Memory B cell (primary cell): ENCODE measurements around the gene MAPK14.
A peak's percentile ranks its signal among the peaks of the same experiment; 100 is the strongest.
"Not testable (repeated sequence)": the region's sequence is repeated elsewhere in the genome, so short reads cannot be mapped to it uniquely, and the experiment has no call there.

Source experiments
- ATAC-seq: fragments of 150-1000 bp; cut with Tn5 transposase; 2 replicates; pipeline ENCODE4 v1.10.0; 2021; ENCODE audit warnings: low read depth, mild to moderate bottlenecking, moderate library complexity
- DNase-seq, 2 donors: peaks; one replicate each; pipeline ENCODE4 v3.0.0; 2022; ENCODE audit warnings: low spot score in 2 of 2
- H3K27ac Mint-ChIP-seq: one replicate; pipeline ENCODE4 v1.8.0; 2022; ENCODE audit warnings: mild to moderate bottlenecking, moderate library complexity, mixed read lengths
- H3K27me3 Mint-ChIP-seq: one replicate; pipeline ENCODE4 v1.8.0; 2022; ENCODE audit warnings: mixed read lengths
- H3K36me3 Mint-ChIP-seq: one replicate; pipeline ENCODE4 v1.8.0; 2022; ENCODE audit warnings: mild to moderate bottlenecking, mixed read lengths
- H3K4me1 Mint-ChIP-seq: one replicate; pipeline ENCODE4 v1.8.0; 2022; ENCODE audit warnings: mixed read lengths
- H3K4me3 Mint-ChIP-seq: one replicate; pipeline ENCODE4 v1.8.0; 2022; ENCODE audit warnings: mild to moderate bottlenecking, moderate library complexity, mixed read lengths
- H3K9me3 Mint-ChIP-seq: one replicate; pipeline ENCODE4 v1.8.0; 2022; ENCODE audit warnings: mixed read lengths

The MAPK14 gene

GRCh38 chr6:36068586-36068985 lies 41.0 kb downstream of the MAPK14 start:
- DNase-seq: no peak
- H3K36me3 Mint-ChIP-seq: peaks cover 15% of the 10 kb centered on the region
- no peaks in the 10 kb centered on the region for H3K27me3 Mint-ChIP-seq
- H3K4me3 Mint-ChIP-seq: no peak overlapping the region
- no peak overlapping the region for H3K27ac Mint-ChIP-seq
- peaks cover 26% of the 10 kb centered on the region for H3K4me1 Mint-ChIP-seq
- no peaks in the 10 kb centered on the region for H3K9me3 Mint-ChIP-seq
- no peak for ATAC-seq

GRCh38 chr6:36069573-36069972 lies 42.0 kb downstream of the MAPK14 start:
- no peak for ATAC-seq
- Mint-ChIP-seq H3K36me3 (peaks cover 15% of the 10 kb centered on the region), H3K9me3 (no peaks in the 10 kb centered on the region)

GRCh38 chr6:36070252-36070651 lies 42.6 kb downstream of the MAPK14 start:
- peaks cover 22% of the 10 kb centered on the region for H3K4me1 Mint-ChIP-seq
- no peak overlapping the region for H3K27ac Mint-ChIP-seq

More at GRCh38 chr6:36069573-36069972, 42.0 kb downstream of the MAPK14 start:
- DNase-seq: no peak
- Mint-ChIP-seq H3K4me3 (no peak overlapping the region), H3K27ac (peak overlapping the region; percentile 15), H3K27me3 (no peaks in the 10 kb centered on the region), H3K4me1 (peaks cover 26% of the 10 kb centered on the region)

GRCh38 chr6:36071281-36071680 lies 43.7 kb downstream of the MAPK14 start:
- Mint-ChIP-seq H3K9me3 (no peaks in the 10 kb centered on the region), H3K4me1 (peaks cover 21% of the 10 kb centered on the region), H3K4me3 (no peak overlapping the region), H3K36me3 (peaks cover 12% of the 10 kb centered on the region), H3K27ac (no peak overlapping the region), H3K27me3 (no peaks in the 10 kb centered on the region)
- ATAC-seq (no peak), DNase-seq (no peak)

More at GRCh38 chr6:36070252-36070651, 42.6 kb downstream of the MAPK14 start:
- no peak for DNase-seq
- Mint-ChIP-seq H3K36me3 (peaks cover 12% of the 10 kb centered on the region), H3K27me3 (no peaks in the 10 kb centered on the region), H3K9me3 (no peaks in the 10 kb centered on the region), H3K4me3 (no peak overlapping the region)
- ATAC-seq: no peak

- Mint-ChIP-seq H3K27me3 (no peaks in the 10 kb centered on the region), H3K9me3 (no peaks in the 10 kb centered on the region), H3K4me1 (peaks cover 17% of the 10 kb centered on the region), H3K4me3 (no peak overlapping the region), H3K36me3 (peaks cover 8% of the 10 kb centered on the region), H3K27ac (no peak overlapping the region)
- no peak for DNase-seq
- ATAC-seq: no peak
Measured at GRCh38 chr6:36071714-36072113, 44.1 kb downstream of the MAPK14 start.

GRCh38 chr6:36072681-36073080 lies 45.1 kb downstream of the MAPK14 start:
- ATAC-seq: no peak
- DNase-seq: no peak
- H3K36me3 Mint-ChIP-seq: peaks cover 10% of the 10 kb centered on the region
- H3K9me3 Mint-ChIP-seq: no peaks in the 10 kb centered on the region
- no peak overlapping the region for H3K27ac Mint-ChIP-seq
- H3K27me3 Mint-ChIP-seq: no peaks in the 10 kb centered on the region
- peaks cover 15% of the 10 kb centered on the region for H3K4me1 Mint-ChIP-seq
- H3K4me3 Mint-ChIP-seq: no peak overlapping the region

- Mint-ChIP-seq H3K36me3 (peaks cover 5% of the 10 kb centered on the region), H3K9me3 (no peaks in the 10 kb centered on the region), H3K4me1 (peaks cover 8% of the 10 kb centered on the region), H3K27ac (no peak overlapping the region), H3K4me3 (no peak overlapping the region), H3K27me3 (no peaks in the 10 kb centered on the region)
- ATAC-seq (no peak), DNase-seq (no peak)
Measured at GRCh38 chr6:36073587-36073986, 46.0 kb downstream of the MAPK14 start.

- H3K27me3 Mint-ChIP-seq: no peaks in the 10 kb centered on the region
- ATAC-seq (no peak), DNase-seq (peak in 1 of 2 donors; percentile 13)
- no peaks in the 10 kb centered on the region for H3K9me3 Mint-ChIP-seq
- peaks cover 13% of the 10 kb centered on the region for H3K36me3 Mint-ChIP-seq
- H3K4me1 Mint-ChIP-seq: peaks cover 8% of the 10 kb centered on the region
- H3K4me3 Mint-ChIP-seq: no peak overlapping the region
- H3K27ac Mint-ChIP-seq: peak overlapping the region; percentile 10
Measured at GRCh38 chr6:36075656-36076055, 48.0 kb downstream of the MAPK14 start.

GRCh38 chr6:36076178-36077063 lies 48.8 kb downstream of the MAPK14 start:
- ATAC-seq (no peak), DNase-seq (no peak)
- peaks cover 21% of the 10 kb centered on the region for H3K36me3 Mint-ChIP-seq
- H3K9me3 Mint-ChIP-seq: no peaks in the 10 kb centered on the region
- H3K4me3 Mint-ChIP-seq: no peak overlapping the region
- H3K27me3 Mint-ChIP-seq: no peaks in the 10 kb centered on the region
- H3K4me1 Mint-ChIP-seq: peaks cover 10% of the 10 kb centered on the region
- H3K27ac Mint-ChIP-seq: no peak overlapping the region

- ATAC-seq: no peak
- DNase-seq: no peak
- no peak overlapping the region for H3K27ac Mint-ChIP-seq
- peaks cover 35% of the 10 kb centered on the region for H3K36me3 Mint-ChIP-seq
- no peak overlapping the region for H3K4me3 Mint-ChIP-seq
- no peaks in the 10 kb centered on the region for H3K27me3 Mint-ChIP-seq
- H3K4me1 Mint-ChIP-seq: peaks cover 8% of the 10 kb centered on the region
- H3K9me3 Mint-ChIP-seq: no peaks in the 10 kb centered on the region
Measured at GRCh38 chr6:36078159-36078558, 50.6 kb downstream of the MAPK14 start.

- DNase-seq: no peak
- no peak overlapping the region for H3K4me3 Mint-ChIP-seq
- no peaks in the 10 kb centered on the region for H3K27me3 Mint-ChIP-seq
- peaks cover 13% of the 10 kb centered on the region for H3K4me1 Mint-ChIP-seq
- H3K9me3 Mint-ChIP-seq: no peaks in the 10 kb centered on the region
- ATAC-seq: no peak
- H3K36me3 Mint-ChIP-seq: peaks cover 43% of the 10 kb centered on the region
- no peak overlapping the region for H3K27ac Mint-ChIP-seq
Measured at GRCh38 chr6:36079601-36080000, 52.0 kb downstream of the MAPK14 start.

GRCh38 chr6:36082318-36082717 lies 54.7 kb downstream of the MAPK14 start:
- peaks cover 25% of the 10 kb centered on the region for H3K4me1 Mint-ChIP-seq
- ATAC-seq: no peak
- H3K9me3 Mint-ChIP-seq: peaks cover under 1% of the 10 kb centered on the region
- H3K36me3 Mint-ChIP-seq: peaks cover 41% of the 10 kb centered on the region
- no peak for DNase-seq
- no peaks in the 10 kb centered on the region for H3K27me3 Mint-ChIP-seq
- H3K4me3 Mint-ChIP-seq: no peak overlapping the region
- no peak overlapping the region for H3K27ac Mint-ChIP-seq

GRCh38 chr6:36083446-36083845 lies 55.8 kb downstream of the MAPK14 start:
- H3K27ac Mint-ChIP-seq: no peak overlapping the region
- H3K9me3 Mint-ChIP-seq: peaks cover 2% of the 10 kb centered on the region
- no peak overlapping the region for H3K4me3 Mint-ChIP-seq
- H3K27me3 Mint-ChIP-seq: no peaks in the 10 kb centered on the region
- peaks cover 27% of the 10 kb centered on the region for H3K4me1 Mint-ChIP-seq
- ATAC-seq: no peak
- H3K36me3 Mint-ChIP-seq: peaks cover 41% of the 10 kb centered on the region
- DNase-seq: no peak

- not testable (repeated sequence) for H3K4me3 Mint-ChIP-seq, ATAC-seq, DNase-seq, H3K27me3 Mint-ChIP-seq, H3K9me3 Mint-ChIP-seq, H3K27ac Mint-ChIP-seq
- Mint-ChIP-seq H3K36me3 (peaks cover 12% of the 10 kb centered on the region), H3K4me1 (peaks cover 24% of the 10 kb centered on the region)
Measured at GRCh38 chr6:36088204-36088603, 60.6 kb downstream of the MAPK14 start.

- H3K4me1 Mint-ChIP-seq: peaks cover 24% of the 10 kb centered on the region
Measured at GRCh38 chr6:36089048-36089447, 61.4 kb downstream of the MAPK14 start.

More at GRCh38 chr6:36089048-36089447, 61.4 kb downstream of the MAPK14 start:
- no peak for DNase-seq
- H3K27ac Mint-ChIP-seq: no peak overlapping the region
- peaks cover 9% of the 10 kb centered on the region for H3K36me3 Mint-ChIP-seq
- H3K4me3 Mint-ChIP-seq: no peak overlapping the region
- ATAC-seq: no peak
- H3K9me3 Mint-ChIP-seq: peaks cover 2% of the 10 kb centered on the region
- H3K27me3 Mint-ChIP-seq: no peaks in the 10 kb centered on the region
